ENCODE data around the gene PLA2G4E. TPM values are rescaled to one million over a fixed set of nuclear protein-coding genes. Genes with fewer than 3 reads are reported as not detected.

Gene PLA2G4E
- total RNA-seq, 4 donors from 2014 or later = not detected

DNA sequence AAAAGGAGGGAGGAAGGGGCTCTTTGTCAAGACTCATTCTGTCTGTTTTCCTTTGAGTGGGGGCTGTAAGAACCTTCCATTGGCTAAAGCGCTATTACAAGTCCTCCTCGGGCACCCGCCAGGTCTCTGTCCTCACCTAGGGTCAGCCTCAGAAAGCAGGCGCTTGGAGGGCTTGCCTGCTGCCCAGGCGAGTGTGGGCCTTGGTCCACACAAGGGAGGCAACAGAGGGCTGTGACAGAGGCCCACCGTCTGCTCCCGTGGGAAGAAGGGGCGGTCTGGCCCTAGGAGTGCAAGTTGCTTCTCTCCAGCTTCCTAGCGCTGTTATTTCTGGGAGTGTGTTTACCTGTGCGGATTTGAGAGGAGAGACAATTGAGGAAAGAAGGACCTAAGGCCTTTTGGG, 24.5 kb downstream of the PLA2G4E start:
- TF ChIP-seq, protein P1, sequence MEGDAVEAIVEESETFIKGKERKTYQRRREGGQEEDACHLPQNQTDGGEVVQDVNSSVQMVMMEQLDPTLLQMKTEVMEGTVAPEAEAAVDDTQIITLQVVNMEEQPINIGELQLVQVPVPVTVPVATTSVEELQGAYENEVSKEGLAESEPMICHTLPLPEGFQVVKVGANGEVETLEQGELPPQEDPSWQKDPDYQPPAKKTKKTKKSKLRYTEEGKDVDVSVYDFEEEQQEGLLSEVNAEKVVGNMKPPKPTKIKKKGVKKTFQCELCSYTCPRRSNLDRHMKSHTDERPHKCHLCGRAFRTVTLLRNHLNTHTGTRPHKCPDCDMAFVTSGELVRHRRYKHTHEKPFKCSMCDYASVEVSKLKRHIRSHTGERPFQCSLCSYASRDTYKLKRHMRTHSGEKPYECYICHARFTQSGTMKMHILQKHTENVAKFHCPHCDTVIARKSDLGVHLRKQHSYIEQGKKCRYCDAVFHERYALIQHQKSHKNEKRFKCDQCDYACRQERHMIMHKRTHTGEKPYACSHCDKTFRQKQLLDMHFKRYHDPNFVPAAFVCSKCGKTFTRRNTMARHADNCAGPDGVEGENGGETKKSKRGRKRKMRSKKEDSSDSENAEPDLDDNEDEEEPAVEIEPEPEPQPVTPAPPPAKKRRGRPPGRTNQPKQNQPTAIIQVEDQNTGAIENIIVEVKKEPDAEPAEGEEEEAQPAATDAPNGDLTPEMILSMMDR (IDR thresholded peaks at IDR 0.05) = no peak
- no peak for TF ChIP-seq EP300 (IDR thresholded peaks at IDR 0.05)
- no peak for TF ChIP-seq POLR2A (IDR thresholded peaks at IDR 0.05)
- DNase-seq (ENCODE audit: low spot score in 2 of 2) = no peak
- WGBS, 2 donors = 87% methylated on average over 10 of the region's 10 CpGs
- H3K4me1 ChIP-seq = no peaks in the 10 kb centered on the region
- H3K27me3 ChIP-seq = no peaks in the 10 kb centered on the region
- H3K4me3 ChIP-seq = no peak overlapping the region
- H3K36me3 ChIP-seq = no peaks in the 10 kb centered on the region
- no peaks in the 10 kb centered on the region for H3K9me3 ChIP-seq
- H3K27ac ChIP-seq = no peak overlapping the region

GRCh38 chr15:41995476-41995855, 25.4 kb downstream of the PLA2G4E start:
- no peak overlapping the region for H3K4me3 ChIP-seq
- no peaks in the 10 kb centered on the region for H3K27me3 ChIP-seq
- H3K27ac ChIP-seq = no peak overlapping the region
- no peak for DNase-seq (ENCODE audit: low spot score in 2 of 2)
- 92 to 96% methylated on average over 7 of the region's 7 CpGs for WGBS, 2 donors
- H3K36me3 ChIP-seq = no peaks in the 10 kb centered on the region
- no peak for TF ChIP-seq POLR2A (IDR thresholded peaks at IDR 0.05)
- TF ChIP-seq EP300 (IDR thresholded peaks at IDR 0.05) = no peak
- TF ChIP-seq, protein P1 (IDR thresholded peaks at IDR 0.05) = no peak
- no peaks in the 10 kb centered on the region for H3K4me1 ChIP-seq
- no peaks in the 10 kb centered on the region for H3K9me3 ChIP-seq

- H3K36me3 ChIP-seq = no peaks in the 10 kb centered on the region
- H3K4me3 ChIP-seq = no peak overlapping the region
- H3K9me3 ChIP-seq = no peaks in the 10 kb centered on the region
- H3K27me3 ChIP-seq = peaks cover 0 to 4% of the 10 kb centered on the region in 2 donors
- 79 to 82% methylated on average over 10 of the region's 10 CpGs for WGBS, 2 donors
- DNase-seq (ENCODE audit: low spot score in 2 of 2) = no peak
- no peaks in the 10 kb centered on the region for H3K4me1 ChIP-seq
- TF ChIP-seq EP300 (IDR thresholded peaks at IDR 0.05) = no peak
- TF ChIP-seq POLR2A (IDR thresholded peaks at IDR 0.05) = no peak
- TF ChIP-seq, protein P1 (IDR thresholded peaks at IDR 0.05) = no peak
- no peak overlapping the region for H3K27ac ChIP-seq
Measured at GRCh38 chr15:41994772-41995475, 25.9 kb downstream of the PLA2G4E start.

GRCh38 chr15:41994171-41994650, 26.6 kb downstream of the PLA2G4E start:
- H3K4me1 ChIP-seq = peaks cover 0 to 3% (median 0%) of the 10 kb centered on the region in 4 donors
- WGBS, 2 donors = 74 to 79% methylated on average over 5 of the region's 5 CpGs
- H3K27ac ChIP-seq = no peak overlapping the region
- no peaks in the 10 kb centered on the region for H3K9me3 ChIP-seq
- H3K27me3 ChIP-seq = peaks cover 0 to 5% of the 10 kb centered on the region in 2 donors
- DNase-seq (ENCODE audit: low spot score in 2 of 2) = no peak
- H3K36me3 ChIP-seq = no peaks in the 10 kb centered on the region
- TF ChIP-seq EP300 (IDR thresholded peaks at IDR 0.05) (no peak), POLR2A (IDR thresholded peaks at IDR 0.05) (no peak)
- TF ChIP-seq, protein P1 (IDR thresholded peaks at IDR 0.05) = no peak
- H3K4me3 ChIP-seq = no peak overlapping the region

GRCh38 chr15:41993472-41994170, 27.2 kb downstream of the PLA2G4E start:
- H3K27me3 ChIP-seq = peaks cover 0 to 5% of the 10 kb centered on the region in 2 donors
- WGBS, 2 donors = 63 to 71% methylated on average over 11 of the region's 11 CpGs
- H3K27ac ChIP-seq = no peak overlapping the region
- no peaks in the 10 kb centered on the region for H3K36me3 ChIP-seq
- no peak overlapping the region for H3K4me3 ChIP-seq
- H3K9me3 ChIP-seq = no peaks in the 10 kb centered on the region
- DNase-seq (ENCODE audit: low spot score in 2 of 2) = no peak
- H3K4me1 ChIP-seq = peaks cover 0 to 3% (median 0%) of the 10 kb centered on the region in 4 donors
- TF ChIP-seq POLR2A (IDR thresholded peaks at IDR 0.05) (no peak), EP300 (IDR thresholded peaks at IDR 0.05) (no peak)
- TF ChIP-seq, protein P1 (IDR thresholded peaks at IDR 0.05) = no peak
